ENCODE data around the gene FSIP1.

Gene FSIP1

GRCh38 chr15:39593656-39594445 is 188.8 kb downstream of the FSIP1 start:
- DNase-seq (ENCODE audit: low spot score), result no peak

GRCh38 chr15:39593071-39593655 is 189.5 kb downstream of the FSIP1 start:
- DNase-seq (ENCODE audit: low spot score), result no peak

GRCh38 chr15:39592500-39592899 is 190.1 kb downstream of the FSIP1 start:
- no peak for DNase-seq (ENCODE audit: low spot score)

- no peak for DNase-seq (ENCODE audit: low spot score)
Observed at GRCh38 chr15:39591896-39592315, 190.7 kb downstream of the FSIP1 start.

- no peak for DNase-seq (ENCODE audit: low spot score)
Observed at GRCh38 chr15:39591141-39591895, 191.3 kb downstream of the FSIP1 start.

- no peak for DNase-seq (ENCODE audit: low spot score)
Observed at GRCh38 chr15:39589815-39590644, 192.6 kb downstream of the FSIP1 start.

GRCh38 chr15:39589193-39589814 is 193.3 kb downstream of the FSIP1 start:
- no peak for DNase-seq (ENCODE audit: low spot score)

- DNase-seq (ENCODE audit: low spot score), result no peak
Observed at GRCh38 chr15:39588531-39589192, 194.0 kb downstream of the FSIP1 start.

GRCh38 chr15:39587731-39588530 is 194.7 kb downstream of the FSIP1 start:
- DNase-seq (ENCODE audit: low spot score), result no peak

- no peak for DNase-seq (ENCODE audit: low spot score)
Observed at GRCh38 chr15:39587096-39587721, 195.4 kb downstream of the FSIP1 start.

- peak; percentile 46 for DNase-seq (ENCODE audit: low spot score)
Observed at GRCh38 chr15:39586387-39587095, 196.1 kb downstream of the FSIP1 start.

GRCh38 chr15:39585871-39586301 is 196.8 kb downstream of the FSIP1 start:
- DNase-seq (ENCODE audit: low spot score), result no peak

GRCh38 chr15:39585389-39585841 is 197.2 kb downstream of the FSIP1 start:
- no peak for DNase-seq (ENCODE audit: low spot score)

GRCh38 chr15:39584662-39585388 is 197.8 kb downstream of the FSIP1 start:
- no peak for DNase-seq (ENCODE audit: low spot score)

- no peak for DNase-seq (ENCODE audit: low spot score)
Observed at GRCh38 chr15:39584266-39584659, 198.4 kb downstream of the FSIP1 start.

- DNase-seq (ENCODE audit: low spot score), result no peak
Observed at GRCh38 chr15:39583596-39584265, 198.9 kb downstream of the FSIP1 start.

GRCh38 chr15:39582977-39583595 is 199.6 kb downstream of the FSIP1 start:
- DNase-seq (ENCODE audit: low spot score), result no peak
